Measurements from ENCODE around the gene STEAP3. TPM values are rescaled to one million over a fixed set of nuclear protein-coding genes. Genes with fewer than 3 reads are reported as not detected.

The STEAP3 gene
- total and polyA plus RNA-seq, 2 donors (not counting 1 experiment from before 2014, with no cell fraction given): 1.1 to 1.6 TPM

- intact Hi-C loops (cut with micrococcal nuclease): no loop called here
- CTCF ChIA-PET: no interaction called here
- H3K36me3 ChIP-seq (replicated peaks in 1 of 2; ENCODE audit: control extremely low read depth in 1 of 2, control insufficient read depth in 1 of 2, extremely low read depth in 1 of 2, insufficient read depth in 2 of 2, low read length in 1 of 2): no peaks in the 10 kb centered on the region
- no peak overlapping the region for H3K27ac ChIP-seq (ENCODE audit: low read length in 2 of 2)
- H3K4me1 ChIP-seq (ENCODE audit: control insufficient read depth in 2 of 2, insufficient read depth in 2 of 2, low read length in 2 of 2): no peaks in the 10 kb centered on the region
- POLR2A ChIA-PET: no interaction called here
- no peaks in the 10 kb centered on the region for H3K9me3 ChIP-seq (ENCODE audit: control extremely low read depth in 1 of 3, control insufficient read depth in 2 of 3, insufficient read depth in 1 of 3, low read length in 2 of 3)
- no peaks in the 10 kb centered on the region for H3K4me1 Mint-ChIP-seq
- H3K4me3 Mint-ChIP-seq: no peak overlapping the region
- 95% methylated on average over 9 of the region's 9 CpGs for WGBS (ENCODE audit: insufficient coverage)
- no peak overlapping the region for H2AFZ ChIP-seq (ENCODE audit: insufficient read depth, low read depth, low read length, poor library complexity, severe bottlenecking)
- no peaks in the 10 kb centered on the region for H3K27me3 Mint-ChIP-seq
- H3K27ac Mint-ChIP-seq: no peak overlapping the region
- no peaks in the 10 kb centered on the region for H3K27me3 ChIP-seq (replicated peaks in 1 of 4; ENCODE audit: control extremely low read depth in 1 of 4, control insufficient read depth in 3 of 4, insufficient read depth in 4 of 4, low read length in 3 of 4)
- H3K79me2 ChIP-seq (ENCODE audit: control insufficient read depth, insufficient read depth, low read length): no peaks in the 10 kb centered on the region
- DNase-seq (no peak), ATAC-seq (ENCODE audit: low read depth) (no peak)
- no peaks in the 10 kb centered on the region for H4K20me1 ChIP-seq (ENCODE audit: control insufficient read depth, insufficient read depth, low read length, poor library complexity, severe bottlenecking)
- H3K9ac ChIP-seq (ENCODE audit: low read length): no peak overlapping the region
- H3K4me3 ChIP-seq (ENCODE audit: control extremely low read depth in 1 of 5, extremely low read depth in 1 of 5, insufficient read depth in 1 of 5, low read depth in 2 of 5, low read length in 4 of 5): no peak overlapping the region
- no peak for TF ChIP-seq EZH2 (IDR thresholded peaks at IDR 0.05; ENCODE audit: borderline replicate concordance, insufficient read depth, low read depth, low read length, poor library complexity, severe bottlenecking)
- TF ChIP-seq, protein P1, sequence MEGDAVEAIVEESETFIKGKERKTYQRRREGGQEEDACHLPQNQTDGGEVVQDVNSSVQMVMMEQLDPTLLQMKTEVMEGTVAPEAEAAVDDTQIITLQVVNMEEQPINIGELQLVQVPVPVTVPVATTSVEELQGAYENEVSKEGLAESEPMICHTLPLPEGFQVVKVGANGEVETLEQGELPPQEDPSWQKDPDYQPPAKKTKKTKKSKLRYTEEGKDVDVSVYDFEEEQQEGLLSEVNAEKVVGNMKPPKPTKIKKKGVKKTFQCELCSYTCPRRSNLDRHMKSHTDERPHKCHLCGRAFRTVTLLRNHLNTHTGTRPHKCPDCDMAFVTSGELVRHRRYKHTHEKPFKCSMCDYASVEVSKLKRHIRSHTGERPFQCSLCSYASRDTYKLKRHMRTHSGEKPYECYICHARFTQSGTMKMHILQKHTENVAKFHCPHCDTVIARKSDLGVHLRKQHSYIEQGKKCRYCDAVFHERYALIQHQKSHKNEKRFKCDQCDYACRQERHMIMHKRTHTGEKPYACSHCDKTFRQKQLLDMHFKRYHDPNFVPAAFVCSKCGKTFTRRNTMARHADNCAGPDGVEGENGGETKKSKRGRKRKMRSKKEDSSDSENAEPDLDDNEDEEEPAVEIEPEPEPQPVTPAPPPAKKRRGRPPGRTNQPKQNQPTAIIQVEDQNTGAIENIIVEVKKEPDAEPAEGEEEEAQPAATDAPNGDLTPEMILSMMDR (IDR thresholded peaks at IDR 0.05): no peak
- no peaks in the 10 kb centered on the region for H3K9me3 Mint-ChIP-seq (ENCODE audit: insufficient read depth)
- no peak overlapping the region for H3K4me2 ChIP-seq (replicated peaks; ENCODE audit: low read depth, low read length, poor library complexity, severe bottlenecking)
Observed at GRCh38 chr2:119257198-119257597, 33.6 kb downstream of the STEAP3 start.

GRCh38 chr2:119259296-119259860 is 35.7 kb downstream of the STEAP3 start:
- CTCF ChIA-PET: no interaction called here

More at GRCh38 chr2:119259296-119259860, 35.7 kb downstream of the STEAP3 start:
- Mint-ChIP-seq H3K27ac (no peak overlapping the region), H3K27me3 (no peaks in the 10 kb centered on the region), H3K4me3 (no peak overlapping the region), H3K9me3 (ENCODE audit: insufficient read depth) (no peaks in the 10 kb centered on the region), H3K4me1 (no peaks in the 10 kb centered on the region)
- no peak for TF ChIP-seq EZH2 (IDR thresholded peaks at IDR 0.05; ENCODE audit: borderline replicate concordance, insufficient read depth, low read depth, low read length, poor library complexity, severe bottlenecking)
- TF ChIP-seq, protein P1 (IDR thresholded peaks at IDR 0.05): no peak
- intact Hi-C loops (cut with micrococcal nuclease): no loop called here
- no peaks in the 10 kb centered on the region for H4K20me1 ChIP-seq (ENCODE audit: control insufficient read depth, insufficient read depth, low read length, poor library complexity, severe bottlenecking)
- no peak overlapping the region for H3K27ac ChIP-seq (ENCODE audit: low read length in 2 of 2)
- POLR2A ChIA-PET: no interaction called here
- no peak overlapping the region for H3K4me3 ChIP-seq (ENCODE audit: control extremely low read depth in 1 of 5, extremely low read depth in 1 of 5, insufficient read depth in 1 of 5, low read depth in 2 of 5, low read length in 4 of 5)
- H3K27me3 ChIP-seq (replicated peaks in 1 of 4; ENCODE audit: control extremely low read depth in 1 of 4, control insufficient read depth in 3 of 4, insufficient read depth in 4 of 4, low read length in 3 of 4): no peaks in the 10 kb centered on the region
- H3K4me1 ChIP-seq (ENCODE audit: control insufficient read depth in 2 of 2, insufficient read depth in 2 of 2, low read length in 2 of 2): no peaks in the 10 kb centered on the region
- no peak overlapping the region for H3K9ac ChIP-seq (ENCODE audit: low read length)
- WGBS (ENCODE audit: insufficient coverage): 92% methylated on average over 4 of the region's 5 CpGs
- H3K36me3 ChIP-seq (replicated peaks in 1 of 2; ENCODE audit: control extremely low read depth in 1 of 2, control insufficient read depth in 1 of 2, extremely low read depth in 1 of 2, insufficient read depth in 2 of 2, low read length in 1 of 2): no peaks in the 10 kb centered on the region
- no peak overlapping the region for H2AFZ ChIP-seq (ENCODE audit: insufficient read depth, low read depth, low read length, poor library complexity, severe bottlenecking)
- DNase-seq (no peak), ATAC-seq (ENCODE audit: low read depth) (no peak)
- no peaks in the 10 kb centered on the region for H3K79me2 ChIP-seq (ENCODE audit: control insufficient read depth, insufficient read depth, low read length)
- no peaks in the 10 kb centered on the region for H3K9me3 ChIP-seq (ENCODE audit: control extremely low read depth in 1 of 3, control insufficient read depth in 2 of 3, insufficient read depth in 1 of 3, low read length in 2 of 3)
- H3K4me2 ChIP-seq (replicated peaks; ENCODE audit: low read depth, low read length, poor library complexity, severe bottlenecking): no peak overlapping the region

Measured in B cell (primary cell).